GM18508 (cell line): Measurements from ENCODE around the gene TMC1.

Experiments
- ATAC-seq: cut with Tn5 transposase; IDR thresholded peaks from one replicate; pipeline ENCODE4 v1.9.1; 2021; ENCODE audit warnings: moderate number of reproducible peaks; ENCODE audit not compliant: insufficient read depth, unreplicated experiment

The TMC1 gene

DNA sequence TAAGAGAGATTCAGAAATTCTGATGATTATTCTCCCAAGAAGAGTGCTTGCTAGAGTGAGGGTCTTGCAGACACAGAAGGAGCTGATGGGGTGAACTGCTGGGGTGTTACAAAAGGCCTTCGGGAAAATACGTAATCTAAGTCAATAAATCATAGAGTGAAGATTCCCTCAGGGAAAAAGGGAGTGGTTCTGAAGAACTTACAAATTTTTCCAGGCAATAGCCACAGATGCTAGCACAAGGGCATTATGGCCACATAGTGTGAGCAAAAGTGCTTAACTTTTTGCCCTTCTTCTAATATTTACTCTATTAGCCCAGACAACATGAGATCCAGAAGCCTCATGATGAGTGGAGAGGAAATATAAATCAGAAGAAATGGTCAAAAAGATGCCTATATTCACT lies 137.3 kb downstream of the TMC1 start:
- ATAC-seq: no peak

- ATAC-seq: no peak
These were observed 140.2 kb downstream of the TMC1 start for GRCh38 chr9:72661401-72662135.

DNA sequence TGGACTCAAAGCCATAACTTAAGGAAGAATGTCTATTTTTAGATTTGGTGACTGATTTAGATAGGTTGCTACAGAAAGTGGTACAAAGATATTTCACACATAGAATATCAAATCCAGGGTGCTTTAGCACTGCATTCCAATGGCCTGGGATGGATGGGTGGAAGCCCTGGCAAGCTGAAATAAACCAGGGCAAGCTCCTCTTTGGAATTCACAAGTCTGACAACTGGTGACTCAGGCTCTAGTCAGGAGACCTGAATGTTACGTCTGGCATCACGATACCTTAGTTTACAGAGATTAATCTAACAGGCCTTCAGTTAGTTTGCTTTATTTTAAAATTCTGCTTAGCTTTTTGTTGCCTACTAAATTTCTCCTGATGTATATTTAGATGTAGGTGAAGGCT lies 144.0 kb downstream of the TMC1 start:
- no peak for ATAC-seq

- no peak for ATAC-seq
These were observed 145.8 kb downstream of the TMC1 start for GRCh38 chr9:72667181-72667580.

DNA sequence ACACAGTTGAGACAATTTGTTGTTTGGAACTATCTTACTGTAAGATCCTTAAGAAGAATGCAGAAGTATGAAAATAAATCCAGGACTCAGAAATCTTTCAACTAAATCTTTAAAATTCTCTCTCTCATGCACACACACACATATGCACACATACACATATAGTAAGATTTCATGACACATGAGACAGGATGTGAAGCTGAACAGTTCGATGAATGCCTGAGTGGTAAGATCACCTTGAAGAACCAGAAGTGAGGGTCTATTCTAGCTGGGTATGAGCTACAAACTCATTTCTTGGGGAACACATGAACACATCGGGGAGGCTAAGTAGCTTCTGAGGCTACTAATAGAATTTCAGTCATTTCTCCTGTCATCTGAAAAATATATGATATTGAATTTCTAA lies 153.6 kb downstream of the TMC1 start:
- no peak for ATAC-seq

DNA sequence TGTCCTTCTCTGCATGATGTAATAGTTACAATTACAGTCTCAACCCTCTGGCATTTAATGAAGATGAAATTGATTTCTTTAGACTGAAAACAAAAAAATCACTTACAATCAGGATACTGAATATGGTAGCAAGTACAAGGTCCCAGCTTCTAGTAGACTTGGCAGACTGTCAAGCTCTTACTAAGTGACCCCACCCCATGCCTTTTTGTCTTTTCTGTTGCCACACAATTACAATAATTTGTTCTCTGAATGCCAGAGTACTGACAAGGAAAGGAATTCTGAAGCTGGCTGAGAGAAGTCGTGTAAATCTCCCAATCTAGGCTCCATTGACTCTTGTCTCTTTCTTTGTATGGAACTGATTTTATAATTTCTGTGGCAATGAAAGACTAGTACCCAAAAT lies 154.2 kb downstream of the TMC1 start:
- no peak for ATAC-seq

GRCh38 chr9:72680593-72681282 lies 159.3 kb downstream of the TMC1 start:
- ATAC-seq: no peak

DNA sequence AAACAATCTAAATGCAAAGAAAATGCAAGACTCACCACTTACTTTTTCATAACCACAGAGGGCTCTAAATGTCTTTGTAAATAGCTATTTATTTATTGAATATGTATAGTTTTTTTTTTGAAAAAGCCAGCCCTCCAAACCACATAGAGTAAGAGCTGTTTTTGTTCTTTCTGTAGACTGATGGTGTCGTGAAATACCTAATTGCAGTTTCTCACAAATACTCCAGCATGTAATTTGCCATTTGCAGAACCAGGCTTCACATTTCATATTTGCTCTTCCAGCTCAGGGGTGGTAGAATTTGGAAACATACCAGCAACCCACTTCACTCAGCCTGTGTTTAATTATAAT lies 159.8 kb downstream of the TMC1 start:
- ATAC-seq: no peak

DNA sequence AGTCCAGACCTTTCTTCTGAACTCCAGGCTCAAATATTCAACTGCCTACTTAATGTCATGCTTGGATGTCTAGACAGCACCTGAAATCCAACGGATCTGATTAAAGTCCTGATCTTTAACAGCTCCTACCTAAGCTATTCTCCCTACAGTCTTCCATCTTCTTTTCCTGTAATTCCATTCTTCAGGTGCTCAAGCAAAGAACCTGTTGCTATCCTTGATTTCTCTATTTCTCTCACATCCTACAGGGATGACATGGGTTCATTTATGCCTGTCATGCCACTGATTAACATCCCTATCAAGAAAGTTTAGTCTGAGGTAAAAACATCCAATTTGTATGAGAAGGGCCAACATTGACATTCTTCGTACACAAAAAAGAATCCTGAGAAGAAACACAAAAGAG lies 163.2 kb downstream of the TMC1 start:
- ATAC-seq: no peak

DNA sequence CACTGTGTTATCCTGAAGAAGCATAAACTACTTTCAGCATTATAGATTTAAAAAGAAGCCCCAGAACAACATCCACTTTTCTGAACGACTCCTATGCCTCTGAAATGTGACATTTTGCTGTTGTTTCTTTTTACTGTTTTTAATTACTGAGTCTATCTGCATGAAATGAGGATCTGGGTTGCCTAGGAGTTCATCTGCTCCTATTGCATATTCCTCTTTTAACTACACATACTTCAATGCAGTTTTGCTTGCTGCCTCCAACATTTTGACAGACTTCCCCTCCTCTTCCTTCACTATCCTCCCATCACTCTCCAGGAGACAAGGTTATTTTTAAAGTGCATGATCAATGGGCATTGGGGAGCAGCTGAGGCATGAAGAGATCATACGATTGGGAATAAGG lies 164.5 kb downstream of the TMC1 start:
- ATAC-seq: no peak

DNA sequence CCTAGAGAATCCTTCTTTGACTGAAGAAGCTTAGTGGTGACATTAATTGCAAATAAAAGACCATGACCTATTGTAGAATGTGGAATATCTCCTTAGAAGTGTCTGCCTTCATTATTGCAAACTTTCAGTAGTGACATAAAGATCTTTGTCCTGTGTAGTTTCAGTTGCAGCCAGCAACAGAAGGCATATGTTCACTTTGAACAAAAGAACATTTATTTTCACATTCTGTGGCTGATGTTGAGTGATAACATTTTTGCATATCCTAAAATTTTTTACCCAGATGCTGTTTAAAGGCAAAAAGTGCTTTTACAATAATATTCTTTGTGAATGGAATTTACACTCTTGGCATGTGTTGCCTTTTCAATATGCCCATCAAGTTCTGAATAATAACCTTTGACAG lies 165.9 kb downstream of the TMC1 start:
- no peak for ATAC-seq

DNA sequence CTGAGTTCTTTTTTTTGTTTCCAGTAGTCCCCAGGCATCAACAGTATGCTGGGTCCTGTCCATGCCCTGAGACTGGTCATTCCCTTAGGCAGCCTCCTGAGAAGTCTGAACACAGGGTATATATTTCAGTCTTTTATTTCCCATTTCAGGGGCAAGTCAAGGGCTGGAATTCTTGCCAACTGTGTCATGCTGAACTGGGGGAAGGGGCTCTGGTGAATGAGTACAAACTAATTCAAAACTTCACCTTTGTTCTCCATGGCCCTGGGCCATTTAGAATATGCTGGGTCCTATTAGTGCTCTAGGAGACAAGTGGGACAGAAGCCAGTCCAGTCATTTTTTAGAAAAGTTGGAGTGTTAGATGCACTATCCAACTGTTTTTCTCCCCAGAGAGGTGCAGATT lies 170.3 kb downstream of the TMC1 start:
- ATAC-seq: no peak

- no peak for ATAC-seq
These were observed 174.0 kb downstream of the TMC1 start for GRCh38 chr9:72695365-72695764.

DNA sequence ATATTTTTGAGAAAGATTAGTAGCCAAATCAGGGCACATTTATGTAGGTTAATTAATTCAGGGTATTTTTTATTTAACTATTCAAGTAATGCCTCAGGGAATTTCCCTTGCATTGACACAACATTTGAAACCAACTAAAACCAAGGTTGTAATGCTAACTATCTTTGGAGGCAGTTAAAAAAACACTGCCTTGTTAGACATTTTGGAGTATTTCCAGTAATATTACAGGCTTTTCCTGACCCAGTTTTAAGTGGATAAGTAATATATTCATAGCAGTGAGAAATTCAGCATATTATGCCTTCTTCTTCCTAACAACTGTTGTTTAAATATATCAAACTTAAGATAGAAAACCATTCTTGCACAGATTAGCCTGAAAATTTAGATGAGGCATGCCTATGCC lies 175.1 kb downstream of the TMC1 start:
- ATAC-seq: no peak

DNA sequence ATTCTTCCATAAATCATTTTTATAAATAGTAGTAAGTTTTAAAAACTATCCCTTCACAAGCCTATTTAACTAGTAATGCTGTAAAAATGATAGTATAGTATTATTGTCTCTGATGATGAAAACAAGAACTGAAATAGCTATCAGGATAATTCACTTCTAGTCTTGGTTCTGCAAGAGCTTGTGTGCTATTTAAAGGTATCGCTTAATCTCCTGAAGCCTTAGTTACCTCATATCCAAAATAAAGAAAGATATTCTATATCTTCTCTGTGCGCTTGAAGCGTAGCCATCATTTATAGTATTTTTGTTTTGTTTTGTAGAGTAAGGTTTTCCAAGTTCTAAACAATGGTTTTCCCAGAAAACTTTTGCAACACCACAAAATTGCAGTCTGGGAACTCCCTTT lies 180.1 kb downstream of the TMC1 start:
- ATAC-seq: no peak

DNA sequence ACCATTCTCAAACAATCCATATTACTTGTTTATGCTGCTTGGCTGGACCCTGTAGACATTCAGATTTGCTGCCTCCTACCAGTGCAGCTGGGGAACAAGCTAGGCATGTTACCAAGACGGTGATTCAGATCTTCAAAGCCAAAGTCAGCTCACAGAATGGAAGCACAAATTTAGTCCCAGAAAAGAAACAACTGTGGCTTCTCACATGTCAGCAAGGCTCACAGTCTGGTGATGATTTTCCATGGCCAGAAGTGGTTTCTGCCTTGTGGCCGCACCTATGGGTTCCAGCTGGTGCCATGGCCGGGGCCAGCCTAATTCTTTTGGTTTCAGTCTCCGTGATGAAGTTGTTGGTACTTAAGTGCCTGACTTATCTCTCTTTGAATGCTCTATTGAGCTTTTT lies 182.2 kb downstream of the TMC1 start:
- ATAC-seq: no peak

GRCh38 chr9:72704688-72705375 lies 183.4 kb downstream of the TMC1 start:
- no peak for ATAC-seq

DNA sequence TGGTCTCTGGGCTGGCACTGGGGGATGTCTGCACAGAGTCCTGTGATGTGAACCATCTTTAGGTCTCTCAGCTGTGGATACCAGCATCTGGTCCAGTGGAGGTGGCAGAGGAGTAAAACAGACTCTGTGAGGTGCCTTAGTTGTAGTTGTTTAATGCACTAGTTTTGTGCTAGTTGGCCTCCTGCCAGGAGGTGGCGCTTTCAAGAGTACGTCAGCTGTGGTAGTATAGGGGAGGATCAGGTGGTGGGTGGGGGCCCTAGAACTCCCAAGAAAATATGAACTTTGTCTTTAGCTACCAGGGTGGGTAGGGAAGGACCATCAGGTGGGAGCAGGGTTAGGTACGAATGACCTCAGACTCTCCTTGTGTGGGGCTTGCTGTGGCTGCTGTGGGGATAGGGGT lies 197.1 kb downstream of the TMC1 start:
- ATAC-seq: no peak

DNA sequence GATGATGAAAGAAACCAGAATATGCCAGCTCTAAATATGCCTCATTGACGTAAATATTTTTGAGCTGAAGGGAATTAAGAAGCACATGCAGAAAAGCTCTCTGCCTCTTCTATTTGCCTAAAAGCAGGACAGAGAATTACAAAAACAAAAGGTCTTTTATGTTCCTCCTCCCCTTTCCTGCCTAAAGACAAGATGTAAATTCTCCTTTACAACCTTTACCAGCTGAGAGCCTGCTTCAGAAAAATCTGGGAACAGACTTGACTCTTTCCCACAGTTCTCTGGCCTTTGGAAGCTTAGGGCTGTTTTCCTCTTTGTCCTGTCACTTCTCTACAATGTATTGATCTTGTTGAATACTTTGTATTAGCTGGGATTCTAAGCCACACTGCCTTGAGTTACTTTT lies 199.7 kb downstream of the TMC1 start:
- no peak for ATAC-seq

DNA sequence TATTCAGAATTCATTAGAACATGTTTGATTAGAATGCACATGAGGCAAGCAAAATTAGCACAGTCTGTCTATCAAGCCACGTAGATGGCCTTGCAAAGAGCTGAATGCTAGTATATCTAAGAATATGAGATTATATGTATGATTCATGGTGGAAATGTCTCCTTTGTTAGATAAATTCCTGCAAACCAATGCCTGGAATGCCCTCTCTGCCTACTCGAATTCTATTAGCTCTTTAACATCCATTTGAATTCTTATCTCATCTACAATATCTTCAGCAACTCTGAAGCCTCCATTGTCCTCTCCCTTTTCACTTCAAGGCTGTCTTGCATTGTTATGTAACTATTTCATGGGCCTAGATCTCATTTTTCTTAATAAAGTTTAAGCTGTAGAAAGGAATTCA lies 205.5 kb downstream of the TMC1 start:
- no peak for ATAC-seq

- no peak for ATAC-seq
These were observed 206.8 kb downstream of the TMC1 start for GRCh38 chr9:72728031-72728770.
